Middle frontal gyrus (tissue), 1 donor: ENCODE measurements around the gene STT3B.
"Not testable (repeated sequence)": the region's sequence is repeated elsewhere in the genome, so short reads cannot be mapped to it uniquely, and the experiment has no call there.

Experiments
- DNase-seq: peaks from one replicate; pipeline ENCODE4 v3.0.0-alpha.2; 2015; ENCODE audit warnings: low spot score; ENCODE audit errors: extremely low spot score

The STT3B gene

DNA sequence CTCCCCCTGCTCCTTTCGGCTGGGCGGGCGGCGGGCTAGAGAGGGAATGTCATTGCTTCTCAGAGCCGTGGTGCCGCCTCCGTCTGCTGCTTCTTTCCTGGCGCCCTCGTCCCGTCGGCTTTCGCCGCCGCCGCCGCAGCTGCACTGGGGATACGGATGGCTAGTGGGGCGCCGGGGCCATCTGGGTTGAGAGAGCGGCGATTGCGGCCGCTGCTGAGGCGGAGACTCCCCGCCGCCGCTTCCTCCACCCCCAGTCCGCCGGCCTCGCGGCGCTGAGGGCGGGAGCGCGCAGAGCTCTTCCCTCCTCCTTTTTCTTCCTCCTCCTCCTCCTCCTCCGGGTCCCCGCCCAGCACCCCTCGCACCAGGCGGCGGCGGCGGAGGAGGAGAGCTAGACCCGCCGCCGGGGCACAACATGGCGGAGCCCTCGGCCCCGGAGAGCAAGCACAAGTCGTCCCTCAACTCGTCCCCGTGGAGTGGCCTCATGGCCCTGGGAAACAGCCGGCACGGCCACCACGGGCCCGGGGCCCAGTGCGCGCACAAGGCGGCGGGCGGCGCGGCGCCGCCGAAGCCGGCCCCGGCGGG lies at the start of gene STT3B:
Gene STT3B, plus strand, starts transcription at position 339 of the 582 bp plus-strand sequence. Its CDS starts 74 bp downstream, at position 413.
- peak; percentile 27 for DNase-seq

DNA sequence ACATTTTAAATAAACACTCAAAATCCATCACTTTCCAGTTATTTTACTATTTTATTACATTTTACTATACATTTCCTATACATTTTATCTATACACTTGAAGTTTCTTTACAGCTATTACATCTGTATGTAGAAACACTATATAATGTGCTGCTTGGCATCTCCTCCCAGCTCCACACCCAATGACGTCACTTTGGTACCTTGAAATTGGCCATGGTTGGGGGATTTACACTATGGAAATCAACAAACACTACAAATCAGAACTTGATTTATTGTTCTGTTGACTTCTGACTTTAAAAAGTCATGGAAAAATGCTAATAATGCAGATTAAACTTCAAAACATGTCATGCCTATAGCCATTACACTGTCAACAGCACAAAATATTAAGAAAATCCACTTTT lies 48.9 kb upstream of the STT3B start:
- DNase-seq = no peak

DNA sequence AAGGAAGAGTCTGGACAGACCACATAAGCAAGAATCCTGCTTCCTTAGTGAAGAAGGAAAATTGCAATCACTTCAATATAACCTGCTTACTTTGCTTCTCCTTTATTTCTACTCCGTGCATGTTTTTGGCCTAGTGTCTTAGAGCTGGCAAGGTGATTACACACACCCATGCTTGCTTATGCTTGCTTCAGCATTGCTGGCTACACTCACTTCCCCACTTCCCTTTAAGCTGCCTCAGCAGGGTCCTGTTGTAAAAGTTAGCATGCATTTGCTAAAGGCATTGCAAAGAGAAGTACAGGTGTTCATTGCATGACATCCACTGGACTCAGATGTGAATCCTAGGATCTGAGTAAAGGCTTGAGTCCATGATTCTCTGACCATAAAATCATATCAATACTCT lies 47.5 kb upstream of the STT3B start:
- no peak for DNase-seq

DNA sequence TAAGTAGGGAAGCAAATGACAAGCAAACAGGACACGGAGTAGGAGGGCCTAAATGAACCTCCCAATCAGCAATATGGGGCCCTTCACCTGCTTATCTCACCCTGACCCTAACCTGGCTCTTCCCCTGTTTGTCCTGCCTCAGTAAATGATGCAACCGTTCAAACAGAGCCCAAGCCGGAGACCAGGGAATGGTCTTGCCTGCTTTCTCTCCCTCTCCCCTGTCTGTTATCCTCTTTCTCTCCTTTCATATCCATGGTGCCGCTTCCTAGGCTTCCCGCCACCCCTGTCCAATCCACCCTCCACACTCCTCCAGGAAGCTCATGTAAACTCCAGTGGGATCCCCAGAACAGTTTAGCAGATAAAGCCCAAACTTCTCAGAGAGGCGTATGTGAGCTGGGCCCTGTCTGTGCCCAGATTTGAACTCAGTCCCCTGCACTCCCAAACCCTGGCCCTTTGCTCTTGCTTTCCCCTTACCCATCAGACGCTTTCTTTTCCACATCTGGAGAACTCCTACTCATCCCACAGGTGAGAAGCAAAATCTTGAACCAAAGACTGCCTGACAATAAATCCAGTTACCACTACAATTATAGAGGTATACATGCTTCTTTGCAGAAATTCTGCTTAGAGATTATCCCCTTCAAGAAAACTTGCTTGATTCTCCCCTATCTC lies 45.7 kb upstream of the STT3B start:
- DNase-seq = no peak

DNA sequence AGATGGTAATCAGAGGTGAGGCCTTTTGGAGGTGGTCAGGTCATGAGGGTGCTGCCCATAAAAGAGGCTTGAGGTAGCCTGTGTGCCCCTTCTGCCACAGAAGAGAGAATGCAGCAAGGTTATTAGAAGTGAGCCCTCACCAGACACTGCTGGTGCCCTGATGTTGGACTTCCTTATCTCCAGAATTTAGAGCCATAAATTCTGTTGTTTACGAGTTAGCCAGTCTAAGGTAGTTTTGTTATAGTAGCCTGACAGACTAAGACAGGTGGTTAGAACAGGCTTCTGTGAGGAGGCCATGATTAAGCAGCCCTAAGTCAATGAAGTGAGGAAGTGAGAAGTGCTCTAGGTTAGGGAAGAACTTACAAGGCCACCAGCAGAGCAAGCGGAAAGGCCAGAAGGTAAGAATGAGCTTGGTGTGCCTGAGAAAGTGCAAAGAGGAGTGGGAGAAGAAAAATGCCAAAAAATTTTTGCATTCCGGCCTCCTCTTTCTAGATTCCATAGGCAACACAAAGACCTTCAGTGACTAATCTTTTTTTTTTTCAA lies 44.2 kb upstream of the STT3B start:
- no peak for DNase-seq

DNA sequence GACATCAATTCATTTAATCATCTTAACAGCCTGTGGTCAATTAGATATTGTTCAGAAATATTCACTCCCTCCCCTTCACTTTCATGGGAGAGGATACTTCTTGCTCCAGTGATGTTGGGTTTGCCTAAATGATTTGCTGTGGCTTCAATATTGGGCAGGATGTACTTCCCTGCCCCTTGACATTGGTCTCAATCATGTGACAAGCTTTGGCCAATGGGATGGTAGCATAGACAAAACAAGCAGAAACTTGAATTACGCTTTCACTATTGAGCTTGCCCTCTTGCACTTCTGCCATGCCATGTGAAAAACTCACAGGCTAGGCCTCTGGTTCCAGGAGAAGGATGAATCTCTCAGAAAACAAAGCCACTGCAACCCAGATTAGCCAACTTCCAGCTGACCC lies 42.2 kb upstream of the STT3B start:
- no peak for DNase-seq

DNA sequence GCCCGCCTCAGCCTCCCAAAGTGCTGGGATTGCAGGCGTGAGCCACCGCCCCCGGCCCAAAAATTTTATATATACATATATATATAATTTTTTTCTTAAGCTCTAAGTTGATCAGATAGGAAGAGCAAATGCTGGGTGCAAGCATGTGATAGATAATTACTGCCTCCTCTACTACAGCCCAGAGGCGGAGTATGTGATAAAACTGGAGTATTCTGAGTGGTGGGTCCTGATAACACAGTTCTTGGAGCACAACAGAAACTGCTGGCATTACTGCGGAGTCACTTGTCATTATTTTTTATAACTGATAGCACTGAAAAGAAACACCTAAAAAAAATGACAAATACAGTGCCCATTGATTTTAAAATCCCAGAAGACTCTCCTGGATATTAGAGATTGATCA lies 41.1 kb upstream of the STT3B start:
- DNase-seq = no peak

DNA sequence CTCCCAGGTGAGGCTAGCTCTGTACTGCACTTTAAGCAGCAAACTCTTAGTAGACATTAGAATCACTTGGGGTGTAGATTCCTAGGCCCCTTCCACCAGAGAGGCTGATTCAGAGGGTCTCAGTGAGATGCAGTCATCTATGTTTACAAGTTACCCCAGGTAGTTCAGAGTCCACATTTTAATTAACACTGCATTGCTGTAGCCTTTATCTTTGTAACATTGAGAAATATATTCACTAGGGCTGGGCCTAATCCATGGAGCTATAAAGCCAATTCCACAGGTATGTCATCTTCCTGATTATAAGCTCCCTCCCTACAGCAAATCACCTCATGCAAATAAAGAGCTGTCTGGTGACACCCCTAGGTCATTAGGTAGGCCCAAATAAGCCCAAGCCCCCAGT lies 39.6 kb upstream of the STT3B start:
- no peak for DNase-seq

DNA sequence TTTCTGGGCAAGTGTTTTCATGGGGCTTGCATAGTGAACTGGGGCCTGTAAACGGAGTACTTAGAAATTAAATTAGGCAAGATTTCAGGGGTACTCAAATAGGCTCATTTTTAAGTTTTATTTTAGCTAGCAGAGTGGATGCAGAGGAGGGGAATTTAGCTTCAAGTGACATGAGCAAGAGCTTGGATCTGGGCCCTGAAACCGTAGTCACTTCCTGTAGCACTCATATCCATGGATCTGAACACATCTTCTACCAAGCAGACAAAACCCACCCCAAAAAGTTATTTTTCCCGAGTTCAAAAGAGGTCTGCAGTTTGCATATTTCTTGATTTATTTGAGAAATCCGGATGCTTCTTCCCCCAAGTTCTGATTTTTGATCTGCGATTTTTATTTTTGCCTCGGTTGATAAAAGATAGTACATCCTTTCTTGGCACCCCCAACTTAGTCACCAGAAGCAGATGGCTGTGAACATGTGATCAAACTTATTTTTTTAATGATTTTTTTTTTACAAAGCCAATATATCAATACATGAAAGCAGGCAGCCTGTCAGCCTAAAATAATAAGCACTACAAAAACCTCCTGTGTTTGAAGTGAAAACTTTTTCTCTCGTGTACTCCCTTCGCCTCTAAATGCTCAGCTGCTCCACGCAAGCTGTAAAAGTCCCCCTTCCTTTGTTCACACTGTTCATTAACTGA lies 36.6 kb upstream of the STT3B start:
- no peak for DNase-seq

DNA sequence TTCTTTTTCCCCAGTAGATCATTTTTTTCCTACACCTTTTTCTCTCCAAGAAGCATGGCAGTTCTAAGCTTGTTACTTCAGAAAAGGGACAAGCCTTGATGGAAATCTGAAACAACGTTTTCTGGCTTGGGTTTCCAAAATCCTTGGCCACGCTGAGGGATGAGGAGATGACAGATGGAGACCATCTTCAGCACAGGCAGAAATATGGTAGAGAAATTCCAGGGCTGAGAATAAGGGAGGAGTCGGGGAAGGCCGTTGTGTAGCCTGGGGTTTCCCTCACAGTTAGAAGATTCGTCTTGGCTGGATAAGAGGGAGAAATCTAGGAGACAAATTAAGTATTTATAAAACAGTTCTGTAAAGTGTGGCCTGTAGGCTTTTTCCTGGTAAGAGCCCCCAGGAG lies 33.9 kb upstream of the STT3B start:
- DNase-seq = no peak

DNA sequence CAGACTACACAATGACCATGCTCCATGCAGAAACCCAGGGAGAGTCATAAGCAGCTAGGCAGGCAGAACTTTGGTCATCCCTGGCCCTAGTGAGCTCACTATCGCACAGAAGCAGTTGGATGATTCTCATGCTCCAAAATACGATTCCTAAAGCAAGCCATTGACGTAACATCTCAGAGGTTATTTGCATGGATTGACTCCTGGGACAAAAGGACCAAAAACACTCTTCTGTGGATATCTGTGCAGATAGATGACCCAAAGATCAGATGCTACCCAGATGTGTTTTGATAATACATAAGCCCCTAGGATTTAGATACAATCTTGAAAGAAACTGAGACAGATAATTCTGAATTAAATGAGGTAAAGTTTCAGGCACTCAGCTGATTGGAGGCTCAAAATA lies 33.4 kb upstream of the STT3B start:
- DNase-seq = no peak

DNA sequence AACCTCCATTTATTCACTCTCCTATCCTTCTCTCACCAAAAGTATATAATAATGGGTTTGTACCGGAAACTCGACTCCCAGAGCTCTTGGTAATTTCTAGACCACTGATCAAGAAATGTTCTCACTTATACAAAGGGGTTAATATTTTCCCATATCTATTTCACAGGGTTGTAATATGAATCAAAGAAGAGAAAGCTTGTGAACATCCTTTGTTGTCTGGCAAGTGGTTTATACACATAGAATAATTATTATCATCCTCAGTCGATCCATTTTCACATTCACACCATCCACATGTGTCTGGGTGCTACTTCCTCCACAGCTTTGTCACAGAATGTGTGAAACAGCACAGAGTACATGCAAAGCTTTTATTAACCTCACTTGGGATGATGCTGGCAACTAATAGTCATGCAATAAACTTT lies 29.9 kb upstream of the STT3B start:
- no peak for DNase-seq

DNA sequence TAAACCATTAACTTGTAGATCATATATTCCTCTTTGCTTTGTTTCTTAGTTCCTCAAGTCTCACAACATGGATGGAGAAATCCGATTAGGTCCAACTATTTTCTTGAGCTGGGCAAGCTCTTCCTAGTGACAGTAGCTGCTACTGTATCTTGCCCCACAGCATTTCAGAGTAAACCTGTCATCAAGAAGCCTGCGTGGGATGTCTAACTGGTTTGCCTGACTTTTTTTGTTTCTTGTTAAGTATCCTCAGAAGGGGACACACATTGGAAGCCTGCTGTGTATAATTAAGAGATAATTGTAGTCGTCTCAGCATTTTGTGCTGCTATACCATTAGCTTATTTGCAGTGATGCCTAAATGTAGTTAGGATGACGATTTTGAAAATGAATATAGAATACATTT lies 29.3 kb upstream of the STT3B start:
- DNase-seq = no peak

DNA sequence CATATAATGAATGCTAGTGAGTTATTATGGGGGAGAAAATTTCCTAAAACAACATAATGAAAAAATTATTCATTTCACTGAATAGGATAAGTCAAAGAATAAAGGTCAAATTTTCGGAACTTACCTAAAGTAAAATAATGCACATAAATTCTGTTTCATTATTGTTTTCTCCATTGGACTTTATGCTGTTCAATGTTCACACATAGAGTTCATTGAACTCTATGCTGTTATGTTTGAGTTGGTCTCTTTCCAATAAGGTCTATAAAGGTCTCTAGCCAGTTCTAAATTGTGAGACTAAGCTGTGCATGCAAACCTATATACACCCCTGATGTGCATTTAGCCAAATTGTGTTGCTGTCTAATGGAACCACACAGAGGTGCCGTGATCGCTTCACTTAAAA lies 28.5 kb upstream of the STT3B start:
- DNase-seq = no peak

DNA sequence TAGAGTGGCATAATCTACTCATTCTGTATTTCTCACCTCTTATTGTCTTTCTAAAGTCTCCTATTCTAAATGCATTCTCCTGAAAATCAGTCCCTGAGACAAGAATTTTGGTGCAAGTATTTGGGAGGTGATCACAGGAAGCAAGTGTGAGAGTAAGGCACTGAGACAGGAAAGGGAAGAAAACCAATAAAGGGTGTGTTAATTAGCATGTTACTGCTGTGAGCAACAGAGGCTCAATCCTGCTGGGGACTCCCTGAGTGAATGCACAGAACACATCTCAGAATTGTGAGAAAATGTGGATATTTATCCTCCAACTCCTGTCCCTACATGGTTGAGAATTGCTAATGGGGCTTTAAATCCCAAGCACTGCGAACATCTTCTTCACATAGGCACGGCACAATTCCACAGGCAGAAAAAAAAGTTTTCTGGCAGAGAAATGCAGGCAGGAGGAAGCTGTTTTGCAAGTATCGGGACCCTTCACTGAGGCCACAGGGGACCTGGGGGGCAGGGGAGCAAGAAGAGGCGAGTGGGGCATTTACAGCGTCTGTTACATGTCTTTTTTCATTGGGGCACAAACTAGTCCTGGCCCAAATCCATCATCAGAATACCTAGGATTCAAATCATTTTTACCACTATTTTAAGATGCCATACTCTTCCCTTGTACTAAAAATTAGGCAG lies 27.2 kb upstream of the STT3B start:
- no peak for DNase-seq

DNA sequence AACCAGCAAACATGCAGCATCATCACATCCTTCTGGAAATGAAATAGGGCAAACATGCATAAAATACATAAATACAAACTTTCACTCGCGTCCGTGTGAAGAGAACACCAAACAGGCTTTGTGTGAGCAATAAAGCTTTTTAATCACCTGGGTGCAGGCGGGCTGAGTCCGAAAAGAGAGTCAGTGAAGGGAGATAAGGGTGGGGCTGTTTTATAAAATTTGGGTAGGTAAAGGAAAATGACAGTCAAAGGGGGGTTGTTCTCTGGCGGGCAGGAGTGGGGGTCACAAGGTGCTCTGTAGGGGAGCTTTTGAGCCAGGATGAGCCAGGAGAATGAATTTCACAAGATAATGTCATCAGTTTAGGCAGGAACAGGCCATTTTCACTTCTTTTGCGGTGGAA lies 26.2 kb upstream of the STT3B start:
- not testable (repeated sequence) for DNase-seq

DNA sequence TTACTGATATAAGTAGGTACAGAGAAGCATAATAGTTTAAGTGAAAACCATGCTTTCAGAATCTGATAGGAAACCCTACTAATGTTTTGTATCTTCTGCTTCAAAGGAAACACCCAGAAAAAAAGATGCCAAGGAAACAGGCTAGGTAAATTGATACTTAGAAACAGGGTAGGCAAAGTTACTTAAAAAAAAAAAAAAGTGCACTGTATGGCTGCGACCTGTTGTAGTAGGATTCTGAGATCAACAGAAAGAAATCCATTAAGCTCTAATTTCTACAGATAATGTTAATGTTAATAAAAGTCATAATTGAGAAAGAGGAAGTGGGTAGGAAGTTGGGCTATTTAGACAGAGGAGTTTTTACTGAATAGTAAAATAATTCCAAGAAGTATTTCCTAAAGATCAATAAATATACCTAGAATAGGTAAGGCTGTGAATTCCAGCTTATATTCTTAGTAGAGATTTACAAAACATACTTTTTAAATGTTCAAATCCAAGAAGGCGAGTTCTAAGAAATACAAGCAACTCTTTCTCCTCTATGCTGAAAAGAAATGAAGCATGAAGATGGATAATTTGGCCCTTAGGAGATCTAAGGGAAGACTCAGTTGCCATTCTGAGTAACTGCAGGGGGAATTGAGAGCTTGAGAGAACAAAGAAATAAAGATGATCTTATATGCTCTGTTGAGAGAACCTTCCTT lies 24.1 kb upstream of the STT3B start:
- no peak for DNase-seq

DNA sequence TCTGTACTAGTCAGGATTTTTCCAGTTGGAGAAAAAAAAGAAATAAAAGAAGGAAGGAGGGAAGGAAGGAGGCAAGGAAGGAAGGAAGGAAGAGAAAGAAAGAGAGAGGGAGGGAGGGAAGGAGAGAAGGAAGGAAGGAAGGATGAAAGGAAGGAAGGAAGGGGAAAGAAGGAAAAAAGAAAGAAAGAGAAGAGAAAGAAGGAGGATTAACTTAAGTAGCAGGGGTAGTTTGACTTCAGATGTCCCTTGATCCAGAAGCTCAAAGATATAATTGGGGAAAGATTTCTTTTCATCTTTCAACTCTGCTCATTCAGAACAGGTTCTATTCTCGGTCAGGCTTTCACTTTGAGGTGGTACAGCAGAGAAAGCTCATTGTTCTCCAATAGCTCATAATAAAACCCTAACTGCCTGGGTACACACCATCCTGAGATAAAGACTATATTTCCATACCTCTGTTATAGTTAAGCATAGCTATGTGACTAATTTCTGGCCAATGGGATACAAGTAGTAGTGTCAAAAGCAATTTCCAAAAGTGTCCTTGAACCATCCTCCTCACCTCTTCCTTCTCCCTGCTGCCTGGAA lies 23.5 kb upstream of the STT3B start:
- DNase-seq = no peak

DNA sequence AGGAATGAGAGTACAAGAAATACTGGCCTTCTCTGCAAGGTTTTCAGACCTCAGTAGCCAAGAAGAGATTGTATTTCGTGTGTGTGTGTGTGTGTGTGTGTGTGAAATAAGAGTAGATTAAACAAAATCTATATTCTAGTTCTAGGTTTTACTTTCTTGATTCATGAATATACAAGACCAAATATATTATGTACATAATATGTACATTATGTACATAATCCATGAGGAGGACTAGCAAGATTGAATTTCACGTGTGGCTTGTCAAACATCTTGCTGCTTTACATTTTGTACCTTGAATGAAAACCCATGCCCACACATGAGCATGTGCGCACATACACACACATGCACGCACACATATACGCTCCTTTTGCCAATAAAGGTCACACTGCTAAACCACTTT lies 18.2 kb upstream of the STT3B start:
- no peak for DNase-seq

DNA sequence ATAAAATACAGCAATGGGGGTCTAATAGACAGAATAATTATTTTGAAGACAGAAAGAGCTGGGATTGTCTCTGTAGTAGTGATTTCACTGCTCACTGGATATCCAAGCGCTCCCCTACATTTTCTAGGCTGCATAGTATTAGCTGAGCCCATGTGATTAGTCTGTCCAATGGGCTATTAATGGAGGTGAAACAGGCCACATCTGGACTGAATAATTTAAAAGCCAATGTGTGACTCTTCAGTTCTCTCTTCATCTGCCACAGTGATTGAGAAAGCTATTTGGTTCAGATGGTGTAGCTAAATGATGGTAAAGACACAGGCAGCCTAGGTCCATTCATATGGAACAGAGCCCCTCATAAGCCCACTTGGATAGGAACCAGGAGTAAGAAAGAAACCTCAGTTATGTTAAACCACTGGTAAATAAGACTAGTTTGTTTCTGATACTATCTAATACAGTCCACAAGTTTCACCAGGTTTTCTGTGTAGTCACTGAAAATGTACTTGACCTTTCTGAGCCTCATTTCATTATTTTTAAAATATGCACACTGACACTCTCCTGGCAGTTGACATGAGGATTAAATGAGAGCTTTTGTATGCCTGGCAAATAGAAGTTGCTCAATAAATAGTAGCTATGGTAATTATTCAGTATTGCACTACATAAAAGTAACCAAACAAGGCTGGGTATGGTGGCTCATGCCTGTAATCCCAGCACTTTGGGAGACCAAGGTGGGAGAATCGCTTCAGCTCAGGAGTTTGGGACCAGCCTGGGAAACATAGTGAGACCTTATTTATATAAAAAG lies 17.0 kb upstream of the STT3B start:
- DNase-seq = no peak
